Activated T-cell treated with anti-CD3 and anti-CD28 coated beads, Interleukin-2, amount 50 U/mL, for 4 hours (primary cell): Measurements from ENCODE around the gene LRRC23. TPM values are rescaled to one million over a fixed set of nuclear protein-coding genes. Genes with fewer than 3 reads are reported as not detected.
"Not testable (repeated sequence)": the region's sequence is repeated elsewhere in the genome, so short reads cannot be mapped to it uniquely, and the experiment has no call there.

Experiments used
- ATAC-seq, 2 donors: fragments of 200-7000 bp; cut with Tn5 transposase; one replicate each; pipeline ENCODE4 v1.10.0; 2021
- DNase-seq: peaks from one replicate; pipeline ENCODE4 v3.0.0-alpha.2; 2020
- H3K27me3 Mint-ChIP-seq: one replicate; pipeline ENCODE4 v1.8.0; 2021; ENCODE audit warnings: low read depth, mixed read lengths
- H3K36me3 Mint-ChIP-seq: one replicate; pipeline ENCODE4 v1.8.0; 2022; ENCODE audit warnings: mixed read lengths; ENCODE audit not compliant: insufficient read depth
- H3K4me1 Mint-ChIP-seq: one replicate; pipeline ENCODE4 v1.8.0; 2021; ENCODE audit warnings: low read depth, mixed read lengths
- H3K4me3 Mint-ChIP-seq: one replicate; pipeline ENCODE4 v1.8.0; 2021; ENCODE audit warnings: mild to moderate bottlenecking, moderate library complexity, mixed read lengths
- H3K9me3 Mint-ChIP-seq: one replicate; pipeline ENCODE4 v1.8.0; 2021; ENCODE audit warnings: mixed read lengths
- total RNA-seq, 3 donors: library from RNA; stranded (reverse); gene quantifications; one replicate each; pipeline ENCODE4 v1.2.1, GENCODE V29; 2021

The LRRC23 gene
- total RNA-seq, 3 donors from 2014 or later, result 2.1 to 3.0 (median 3.0) TPM

DNA sequence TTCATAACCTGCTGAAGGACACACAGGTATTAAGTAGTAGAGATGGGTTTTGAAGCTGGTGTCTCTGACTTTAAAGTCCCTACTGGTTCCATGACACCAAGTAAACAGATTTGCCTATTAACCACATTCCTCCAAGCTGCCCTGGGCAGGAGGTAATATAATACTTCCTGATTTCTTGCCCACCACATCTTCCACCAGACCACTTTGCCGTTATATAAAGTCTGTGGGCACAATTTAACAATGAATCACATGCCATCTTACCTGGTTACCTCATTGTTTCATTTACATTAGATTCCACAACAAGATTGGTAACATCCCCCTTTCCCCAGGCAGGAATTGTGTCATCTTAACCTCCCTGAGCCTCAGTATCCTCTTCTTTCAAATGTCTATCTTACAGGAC is 900 bp upstream of the LRRC23 start:
- H3K4me3 Mint-ChIP-seq, result no peak overlapping the region
- H3K4me1 Mint-ChIP-seq, result peaks cover 6% of the 10 kb centered on the region
- H3K27me3 Mint-ChIP-seq, result no peaks in the 10 kb centered on the region
- H3K9me3 Mint-ChIP-seq, result no peaks in the 10 kb centered on the region
- DNase-seq (no peak), ATAC-seq (no peak)
- H3K36me3 Mint-ChIP-seq, result no peaks in the 10 kb centered on the region

DNA sequence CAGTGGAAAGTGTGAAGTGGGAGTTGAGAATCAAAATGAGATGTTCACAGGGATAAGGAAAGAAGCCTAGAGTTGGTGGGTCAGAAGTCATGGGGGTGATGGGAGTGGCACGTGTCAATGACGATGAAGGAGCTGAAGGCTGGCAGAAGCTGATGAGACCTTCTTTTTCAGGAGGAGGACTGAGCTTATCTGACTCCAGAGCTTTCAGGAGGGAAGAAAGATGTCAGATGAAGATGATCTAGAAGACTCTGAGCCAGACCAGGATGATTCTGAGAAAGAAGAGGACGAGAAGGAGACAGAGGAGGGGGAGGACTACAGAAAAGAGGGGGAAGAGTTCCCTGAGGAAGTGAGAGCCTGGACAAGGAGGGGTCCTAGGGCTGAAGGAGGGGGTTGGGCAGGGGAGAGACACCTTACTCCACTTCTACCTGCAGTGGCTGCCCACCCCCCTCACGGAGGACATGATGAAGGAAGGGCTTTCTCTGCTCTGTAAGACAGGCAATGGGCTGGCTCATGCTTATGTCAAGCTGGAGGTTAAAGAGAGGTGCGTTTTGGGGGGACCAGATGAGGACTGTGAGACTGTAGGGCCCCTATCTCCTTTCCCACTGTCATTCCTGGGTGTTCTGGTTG is 905 bp downstream of the LRRC23 start:
- Mint-ChIP-seq H3K27me3 (no peaks in the 10 kb centered on the region), H3K4me3 (no peak overlapping the region), H3K9me3 (no peaks in the 10 kb centered on the region), H3K36me3 (no peaks in the 10 kb centered on the region), H3K4me1 (no peaks in the 10 kb centered on the region)
- DNase-seq (no peak), ATAC-seq (no peak)

DNA sequence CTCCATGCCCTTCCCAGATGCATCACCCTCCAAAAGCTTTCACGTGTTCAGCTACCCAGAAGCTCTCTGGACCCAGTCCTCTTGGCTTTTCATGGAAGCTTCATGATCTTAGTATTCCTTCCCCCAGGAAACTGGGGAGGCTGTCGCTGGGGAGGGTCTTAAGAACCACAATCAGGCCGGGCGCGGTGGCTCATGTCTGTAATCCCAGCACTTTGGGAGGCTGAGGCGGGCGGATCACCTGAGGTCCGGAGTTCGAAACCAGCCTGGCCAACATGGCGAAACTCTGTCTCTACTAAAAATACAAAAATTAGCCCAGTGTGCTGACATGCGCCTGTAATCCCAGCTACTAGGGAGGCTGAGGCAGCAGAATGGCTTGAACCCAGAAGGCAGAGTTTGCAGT is 3.5 kb downstream of the LRRC23 start:
- H3K9me3 Mint-ChIP-seq, ATAC-seq, H3K4me3 Mint-ChIP-seq, H3K36me3 Mint-ChIP-seq, H3K4me1 Mint-ChIP-seq, DNase-seq, H3K27me3 Mint-ChIP-seq: not testable (repeated sequence)

DNA sequence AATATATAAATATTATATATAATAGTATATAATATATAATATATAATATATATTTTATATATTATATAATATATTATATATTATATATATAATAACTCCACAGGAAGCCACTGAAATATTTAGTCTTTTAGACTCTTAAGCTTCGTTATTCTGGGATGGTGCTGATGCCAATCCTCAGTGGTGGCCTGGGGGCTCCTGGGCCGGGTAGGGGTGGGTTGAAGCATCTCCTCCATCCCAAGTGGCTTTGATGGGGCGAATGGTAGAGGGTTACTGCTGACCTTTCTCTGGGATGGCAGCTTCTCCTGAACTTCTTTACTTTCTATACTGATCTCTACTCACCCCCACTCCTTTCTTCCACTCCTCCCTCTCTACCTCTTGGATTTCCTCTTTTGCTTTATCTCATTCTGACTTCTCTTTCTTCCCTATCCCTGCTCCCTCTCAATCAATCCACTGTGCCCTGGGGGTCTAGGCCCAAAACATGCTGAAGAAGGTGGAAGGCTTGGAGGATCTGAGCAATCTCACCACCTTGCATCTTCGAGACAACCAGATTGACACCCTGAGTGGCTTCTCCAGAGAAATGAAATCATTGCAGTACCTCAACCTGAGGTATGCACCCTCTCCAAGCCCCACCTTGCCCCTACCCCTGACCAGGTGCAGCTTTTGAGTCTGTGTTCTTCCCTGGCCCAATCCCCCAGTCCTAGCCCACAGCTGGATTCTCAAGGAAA is 5.0 kb downstream of the LRRC23 start:
- H3K4me1 Mint-ChIP-seq, result peaks cover 14% of the 10 kb centered on the region
- ATAC-seq (no peak), DNase-seq (no peak)
- H3K9me3 Mint-ChIP-seq, result no peaks in the 10 kb centered on the region
- H3K36me3 Mint-ChIP-seq, result no peaks in the 10 kb centered on the region
- no peak overlapping the region for H3K4me3 Mint-ChIP-seq
- no peaks in the 10 kb centered on the region for H3K27me3 Mint-ChIP-seq

DNA sequence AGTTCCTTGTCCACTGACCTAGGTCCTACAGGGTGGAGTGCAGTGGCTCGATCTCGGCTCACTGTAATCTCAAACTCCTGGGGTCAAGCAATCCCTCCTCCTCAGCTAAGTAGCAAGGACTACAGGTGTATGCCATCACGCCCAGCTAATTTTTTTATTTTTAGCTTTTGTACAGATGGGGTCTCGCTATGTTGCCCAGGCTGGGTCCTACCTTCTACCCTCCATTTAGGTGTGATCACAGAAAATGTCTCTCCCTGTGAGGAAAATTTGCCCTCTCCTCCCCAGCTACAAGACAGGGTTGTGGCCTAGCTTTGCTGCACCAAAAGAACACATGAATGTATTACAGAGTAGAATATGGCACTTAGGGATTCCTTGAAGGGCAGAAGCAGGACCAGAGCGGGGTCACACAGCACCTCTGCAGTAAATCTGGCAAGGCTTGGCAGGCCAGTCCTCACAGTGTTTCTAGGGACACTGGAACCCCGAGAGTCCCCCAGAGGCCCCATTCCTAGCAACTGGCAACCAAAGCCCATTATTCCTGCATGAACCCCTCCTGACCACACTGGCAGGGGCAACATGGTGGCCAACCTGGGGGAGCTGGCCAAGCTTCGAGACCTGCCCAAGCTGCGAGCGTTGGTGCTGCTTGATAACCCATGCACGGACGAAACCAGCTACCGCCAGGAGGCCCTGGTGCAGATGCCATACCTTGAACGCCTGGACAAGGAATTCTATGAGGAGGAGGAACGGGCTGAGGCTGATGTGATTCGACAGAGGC is 7.7 kb downstream of the LRRC23 start:
- H3K27me3 Mint-ChIP-seq, result no peaks in the 10 kb centered on the region
- ATAC-seq (no peak), DNase-seq (no peak)
- no peaks in the 10 kb centered on the region for H3K9me3 Mint-ChIP-seq
- peaks cover 7% of the 10 kb centered on the region for H3K36me3 Mint-ChIP-seq
- H3K4me1 Mint-ChIP-seq, result peaks cover 29% of the 10 kb centered on the region
- H3K4me3 Mint-ChIP-seq, result peak overlapping the region; percentile 66

DNA sequence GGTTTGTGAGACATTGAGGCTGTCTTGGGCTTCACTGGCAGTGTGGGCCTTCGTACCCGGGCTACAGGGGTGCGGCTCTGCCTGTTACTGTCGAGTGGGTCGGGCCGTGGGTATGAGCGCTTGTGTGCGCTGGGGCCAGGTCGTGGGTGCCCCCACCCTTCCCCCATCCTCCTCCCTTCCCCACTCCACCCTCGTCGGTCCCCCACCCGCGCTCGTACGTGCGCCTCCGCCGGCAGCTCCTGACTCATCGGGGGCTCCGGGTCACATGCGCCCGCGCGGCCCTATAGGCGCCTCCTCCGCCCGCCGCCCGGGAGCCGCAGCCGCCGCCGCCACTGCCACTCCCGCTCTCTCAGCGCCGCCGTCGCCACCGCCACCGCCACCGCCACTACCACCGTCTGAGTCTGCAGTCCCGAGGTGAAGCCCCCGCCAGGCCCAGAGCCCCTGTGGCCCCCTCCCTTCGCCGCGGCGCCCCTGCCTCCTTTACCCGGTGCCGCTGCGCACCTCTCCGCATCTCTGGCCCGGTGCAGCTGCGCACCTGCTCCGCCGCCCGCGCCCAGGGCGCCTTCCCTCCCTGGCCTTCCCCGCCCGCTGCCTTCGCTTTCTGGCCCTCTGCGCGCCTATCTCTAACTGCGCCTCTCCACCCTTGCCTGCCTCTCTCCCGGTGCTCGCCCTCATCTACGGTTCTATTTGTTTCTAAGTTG is 9.8 kb downstream of the LRRC23 start, which contains the start of gene ENO2:
Gene ENO2, plus strand, starts transcription at position 335 of the 701 bp plus-strand sequence. CDS start 1,253 bp downstream, outside the sequence.
- no peaks in the 10 kb centered on the region for H3K9me3 Mint-ChIP-seq
- peak; percentile 96 for ATAC-seq
- H3K27me3 Mint-ChIP-seq, result no peaks in the 10 kb centered on the region
- H3K4me1 Mint-ChIP-seq, result peaks cover 31% of the 10 kb centered on the region
- peak; percentile 85 for DNase-seq
- H3K4me3 Mint-ChIP-seq, result peak within 1 kb of the TSS; percentile 92
- peaks cover 9% of the 10 kb centered on the region for H3K36me3 Mint-ChIP-seq

DNA sequence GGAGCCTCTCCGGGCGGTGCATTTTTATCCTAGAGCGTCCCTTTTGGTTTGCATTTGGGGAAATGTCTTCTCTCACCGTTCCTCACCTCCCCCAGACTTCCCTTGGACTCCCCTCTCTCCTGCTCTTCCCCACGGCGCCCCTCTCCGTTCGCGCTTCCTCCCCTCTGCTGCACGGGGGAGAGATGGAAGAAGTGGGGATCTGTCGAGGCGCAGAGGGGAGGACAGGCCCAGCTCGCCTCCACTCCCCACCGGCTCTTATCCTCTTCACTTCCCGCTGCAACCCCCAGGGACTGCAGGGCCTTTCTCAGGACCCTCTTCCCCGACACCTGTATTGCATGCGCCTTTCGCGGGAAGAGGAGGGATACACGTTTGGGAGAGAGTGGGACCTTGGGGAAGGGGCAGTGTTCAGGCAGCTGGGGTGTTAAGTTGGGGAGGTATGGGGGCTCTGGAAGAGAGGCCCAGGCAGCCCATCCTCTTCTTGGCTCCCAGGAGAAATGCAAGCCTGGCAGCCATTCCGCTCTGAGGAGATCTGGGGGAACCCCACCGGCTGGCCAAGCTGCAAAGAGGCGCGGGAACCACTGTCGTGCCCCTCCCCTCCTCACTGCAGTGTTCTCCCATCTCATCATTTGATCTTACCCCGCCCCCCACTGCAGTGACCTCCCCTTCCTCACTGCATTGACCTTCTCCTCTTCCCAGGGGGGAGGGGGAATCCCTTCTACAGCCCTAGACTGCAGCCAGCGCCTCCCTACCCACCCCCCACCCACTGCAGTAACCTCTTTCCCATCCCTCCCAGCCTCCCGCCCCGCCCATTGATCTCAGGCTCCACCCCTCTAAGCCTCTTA is 10.5 kb downstream of the LRRC23 start:
- ATAC-seq, result peak in 1 of 2 donors; percentile 0
- DNase-seq, result no peak
- H3K36me3 Mint-ChIP-seq, result peaks cover 17% of the 10 kb centered on the region
- H3K4me3 Mint-ChIP-seq, result peak overlapping the region; percentile 92
- H3K9me3 Mint-ChIP-seq, result no peaks in the 10 kb centered on the region
- H3K27me3 Mint-ChIP-seq, result no peaks in the 10 kb centered on the region
- peaks cover 32% of the 10 kb centered on the region for H3K4me1 Mint-ChIP-seq

DNA sequence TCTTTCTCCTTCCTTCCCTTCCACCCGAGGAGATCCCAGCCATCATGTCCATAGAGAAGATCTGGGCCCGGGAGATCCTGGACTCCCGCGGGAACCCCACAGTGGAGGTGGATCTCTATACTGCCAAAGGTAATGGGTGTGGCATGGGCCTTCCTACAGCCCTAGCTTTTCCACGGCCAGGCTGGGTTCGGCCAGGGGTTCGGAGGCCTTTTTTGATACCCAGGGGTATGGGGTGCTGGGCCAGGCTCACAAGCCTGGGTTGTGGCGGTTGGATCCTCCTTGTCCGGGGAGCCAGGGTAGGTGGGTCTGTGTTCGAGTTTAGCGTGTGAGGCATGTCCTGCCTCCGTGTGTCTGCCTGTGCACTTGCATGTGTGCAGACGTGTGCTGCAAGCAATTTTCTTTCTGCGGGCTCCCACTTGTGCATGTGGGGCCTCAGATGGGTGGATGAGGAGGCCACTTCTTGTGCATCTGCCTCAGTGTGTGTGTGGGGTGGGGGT is 11.2 kb downstream of the LRRC23 start:
- DNase-seq, result no peak
- ATAC-seq, result no peak
- Mint-ChIP-seq H3K36me3 (peaks cover 17% of the 10 kb centered on the region), H3K4me3 (peak overlapping the region; percentile 92), H3K9me3 (no peaks in the 10 kb centered on the region), H3K4me1 (peaks cover 32% of the 10 kb centered on the region), H3K27me3 (no peaks in the 10 kb centered on the region)

DNA sequence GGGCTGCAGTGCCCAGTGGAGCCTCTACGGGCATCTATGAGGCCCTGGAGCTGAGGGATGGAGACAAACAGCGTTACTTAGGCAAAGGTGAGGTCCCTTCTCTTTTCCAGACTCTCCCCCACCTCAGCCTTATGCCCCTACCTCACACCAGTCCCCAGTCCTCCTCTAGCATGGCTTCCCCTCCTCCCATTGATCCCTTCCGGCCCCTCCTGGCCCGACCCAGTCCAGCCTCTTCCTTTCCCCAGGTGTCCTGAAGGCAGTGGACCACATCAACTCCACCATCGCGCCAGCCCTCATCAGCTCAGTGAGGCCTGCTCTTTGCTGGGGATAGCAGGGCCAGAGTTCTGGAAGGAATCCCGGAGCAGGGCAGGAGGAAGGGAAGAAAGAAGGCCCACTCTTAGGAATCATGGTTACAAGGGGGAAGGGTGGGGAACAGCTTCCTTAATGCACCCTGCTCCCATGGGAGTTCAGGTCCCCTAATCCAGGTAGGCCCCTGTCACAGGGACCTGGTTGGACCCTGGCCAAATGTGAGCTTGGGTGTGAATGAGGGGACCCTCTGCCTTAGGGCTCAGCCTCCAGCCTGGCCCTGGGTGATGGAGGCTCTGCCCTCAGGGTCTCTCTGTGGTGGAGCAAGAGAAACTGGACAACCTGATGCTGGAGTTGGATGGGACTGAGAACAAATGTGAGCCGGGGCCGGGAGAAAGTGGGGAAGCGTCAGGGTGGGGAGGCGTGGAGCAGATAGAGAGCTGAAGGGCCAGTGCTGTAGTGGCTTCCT is 12.0 kb downstream of the LRRC23 start:
- DNase-seq (no peak), ATAC-seq (no peak)
- Mint-ChIP-seq H3K27me3 (no peaks in the 10 kb centered on the region), H3K9me3 (no peaks in the 10 kb centered on the region), H3K4me1 (peaks cover 32% of the 10 kb centered on the region), H3K4me3 (peak overlapping the region; percentile 92), H3K36me3 (peaks cover 17% of the 10 kb centered on the region)

DNA sequence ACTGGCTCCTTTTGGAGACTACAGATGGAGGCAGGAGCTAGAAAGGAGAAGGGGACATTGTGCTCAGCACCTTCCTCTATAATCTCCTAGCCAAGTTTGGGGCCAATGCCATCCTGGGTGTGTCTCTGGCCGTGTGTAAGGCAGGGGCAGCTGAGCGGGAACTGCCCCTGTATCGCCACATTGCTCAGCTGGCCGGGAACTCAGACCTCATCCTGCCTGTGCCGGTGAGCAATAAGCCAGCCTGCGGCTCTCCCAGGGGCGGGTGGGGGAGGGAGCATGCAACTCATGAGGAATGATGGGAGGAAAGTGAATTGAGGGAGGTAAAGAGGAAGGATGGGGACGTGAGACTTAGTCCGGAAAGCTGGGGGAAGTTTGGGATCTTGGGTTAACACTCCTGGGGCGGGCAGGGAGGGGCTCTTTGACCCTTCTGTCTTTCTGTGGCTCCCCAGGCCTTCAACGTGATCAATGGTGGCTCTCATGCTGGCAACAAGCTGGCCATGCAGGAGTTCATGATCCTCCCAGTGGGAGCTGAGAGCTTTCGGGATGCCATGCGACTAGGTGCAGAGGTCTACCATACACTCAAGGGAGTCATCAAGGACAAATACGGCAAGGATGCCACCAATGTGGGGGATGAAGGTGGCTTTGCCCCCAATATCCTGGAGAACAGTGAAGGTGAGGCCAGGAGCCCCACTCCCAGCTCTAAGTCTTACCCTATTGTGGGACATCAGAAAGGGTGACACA is 13.0 kb downstream of the LRRC23 start:
- ATAC-seq (no peak), DNase-seq (no peak)
- H3K27me3 Mint-ChIP-seq, result no peaks in the 10 kb centered on the region
- no peak overlapping the region for H3K4me3 Mint-ChIP-seq
- H3K9me3 Mint-ChIP-seq, result no peaks in the 10 kb centered on the region
- H3K4me1 Mint-ChIP-seq, result peaks cover 30% of the 10 kb centered on the region
- peaks cover 19% of the 10 kb centered on the region for H3K36me3 Mint-ChIP-seq

DNA sequence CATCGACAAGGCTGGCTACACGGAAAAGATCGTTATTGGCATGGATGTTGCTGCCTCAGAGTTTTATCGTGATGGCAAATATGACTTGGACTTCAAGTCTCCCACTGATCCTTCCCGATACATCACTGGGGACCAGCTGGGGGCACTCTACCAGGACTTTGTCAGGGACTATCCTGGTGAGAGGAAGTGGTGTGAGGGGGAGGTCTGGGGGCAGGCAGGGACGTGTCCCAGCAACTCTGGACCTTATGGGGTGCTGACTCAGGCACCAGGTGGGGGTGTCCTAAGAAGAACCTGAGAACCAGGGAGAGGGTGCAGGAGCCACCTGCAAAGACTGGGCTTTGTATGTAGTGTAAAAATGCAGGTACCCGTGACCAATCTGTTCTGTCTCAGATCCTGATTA is 15.0 kb downstream of the LRRC23 start:
- Mint-ChIP-seq H3K27me3 (no peaks in the 10 kb centered on the region), H3K36me3 (peaks cover 21% of the 10 kb centered on the region), H3K4me1 (peaks cover 29% of the 10 kb centered on the region), H3K4me3 (no peak overlapping the region), H3K9me3 (no peaks in the 10 kb centered on the region)
- no peak for DNase-seq
- ATAC-seq, result no peak

DNA sequence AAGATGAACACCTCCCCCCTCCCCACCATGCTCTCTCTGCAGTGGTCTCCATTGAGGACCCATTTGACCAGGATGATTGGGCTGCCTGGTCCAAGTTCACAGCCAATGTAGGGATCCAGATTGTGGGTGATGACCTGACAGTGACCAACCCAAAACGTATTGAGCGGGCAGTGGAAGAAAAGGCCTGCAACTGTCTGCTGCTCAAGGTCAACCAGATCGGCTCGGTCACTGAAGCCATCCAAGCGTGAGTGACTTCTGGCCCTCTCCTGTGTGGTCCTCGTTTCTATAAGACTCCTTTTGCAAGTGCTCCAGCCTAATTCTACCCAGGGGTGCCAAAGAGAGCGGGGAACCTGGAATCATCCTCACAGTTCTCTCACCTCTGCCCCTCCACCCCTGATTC is 16.9 kb downstream of the LRRC23 start:
- no peaks in the 10 kb centered on the region for H3K27me3 Mint-ChIP-seq
- peaks cover 27% of the 10 kb centered on the region for H3K4me1 Mint-ChIP-seq
- no peak overlapping the region for H3K4me3 Mint-ChIP-seq
- no peaks in the 10 kb centered on the region for H3K9me3 Mint-ChIP-seq
- DNase-seq, result no peak
- no peak for ATAC-seq
- peaks cover 18% of the 10 kb centered on the region for H3K36me3 Mint-ChIP-seq
